ENCODE results near the gene STT3A.

DNA sequence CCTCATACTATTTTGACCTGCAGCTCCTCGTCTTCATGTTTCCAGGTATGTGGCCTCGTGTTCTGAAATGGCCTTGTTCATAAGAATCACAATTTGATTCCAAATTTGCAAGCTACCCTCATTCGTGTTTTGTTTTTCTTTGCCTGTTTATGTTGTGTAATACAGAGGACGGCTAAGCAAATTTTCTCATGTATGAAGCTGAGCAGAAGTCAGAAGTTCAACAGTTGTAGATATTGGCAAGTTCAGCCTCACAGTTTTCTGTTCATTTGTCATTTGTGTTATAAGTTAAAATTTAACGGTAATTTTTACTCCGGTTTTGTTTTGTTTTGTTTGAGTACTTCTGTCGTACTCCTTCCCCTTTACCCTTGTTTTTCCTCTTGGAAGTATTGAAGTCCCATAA is 16.9 kb downstream of the STT3A start:
- TF ChIP-seq CTCF (IDR thresholded peaks at IDR 0.05): no peak
- no peak for TF ChIP-seq POLR2AphosphoS5 (IDR thresholded peaks at IDR 0.05)
- no peak for TF ChIP-seq POLR2A (IDR thresholded peaks at IDR 0.05)
